Hepatic stellate cell (primary cell): ENCODE results near the gene TCERG1L.
"Not testable (repeated sequence)": the region's sequence is repeated elsewhere in the genome, so short reads cannot be mapped to it uniquely, and the experiment has no call there.

Experiments
- DNase-seq: peaks from one replicate; pipeline ENCODE4 v3.0.0; 2011; ENCODE audit warnings: low spot score

The TCERG1L gene

DNA sequence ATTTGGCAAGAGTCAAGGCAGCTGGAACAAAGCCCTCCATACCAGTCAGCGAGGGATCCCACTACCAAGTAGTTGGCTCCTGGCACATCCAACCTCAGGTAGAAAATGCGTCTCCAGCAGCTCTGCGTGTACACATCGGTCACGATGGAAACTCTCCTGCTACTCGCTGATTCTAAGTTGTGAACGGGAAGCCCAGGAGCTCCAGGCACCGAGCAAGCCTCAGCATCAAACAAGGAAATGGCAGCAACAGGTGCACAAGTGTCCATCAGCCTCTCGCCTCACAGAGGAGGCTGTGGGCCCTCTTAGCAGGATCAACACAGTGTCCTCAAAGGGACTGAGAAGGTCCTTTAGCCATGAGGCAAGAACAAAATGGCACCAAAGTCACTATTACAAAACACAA is 127.0 kb downstream of the TCERG1L start:
- no peak for DNase-seq

GRCh38 chr10:131183546-131184045 is 127.9 kb downstream of the TCERG1L start:
- no peak for DNase-seq

DNA sequence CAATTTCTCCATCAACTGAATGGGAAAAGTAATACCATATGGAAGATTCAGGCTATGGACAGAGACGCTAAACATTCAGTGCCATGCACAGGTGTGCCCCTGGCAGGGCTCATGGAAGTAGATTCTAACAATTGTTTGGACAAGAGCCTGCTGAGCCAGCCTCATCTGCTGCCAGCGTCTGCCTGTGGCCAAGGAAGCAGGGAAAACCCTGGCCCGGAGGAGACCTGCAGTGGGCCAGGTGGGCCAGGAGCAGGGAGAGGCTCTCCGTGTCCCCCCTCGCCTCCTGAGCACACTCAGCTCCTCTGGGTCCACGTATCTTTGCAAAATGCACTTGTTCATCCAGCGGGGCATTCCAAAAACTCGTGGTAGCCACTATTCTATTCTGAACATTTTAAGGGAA is 130.1 kb downstream of the TCERG1L start:
- DNase-seq = no peak

DNA sequence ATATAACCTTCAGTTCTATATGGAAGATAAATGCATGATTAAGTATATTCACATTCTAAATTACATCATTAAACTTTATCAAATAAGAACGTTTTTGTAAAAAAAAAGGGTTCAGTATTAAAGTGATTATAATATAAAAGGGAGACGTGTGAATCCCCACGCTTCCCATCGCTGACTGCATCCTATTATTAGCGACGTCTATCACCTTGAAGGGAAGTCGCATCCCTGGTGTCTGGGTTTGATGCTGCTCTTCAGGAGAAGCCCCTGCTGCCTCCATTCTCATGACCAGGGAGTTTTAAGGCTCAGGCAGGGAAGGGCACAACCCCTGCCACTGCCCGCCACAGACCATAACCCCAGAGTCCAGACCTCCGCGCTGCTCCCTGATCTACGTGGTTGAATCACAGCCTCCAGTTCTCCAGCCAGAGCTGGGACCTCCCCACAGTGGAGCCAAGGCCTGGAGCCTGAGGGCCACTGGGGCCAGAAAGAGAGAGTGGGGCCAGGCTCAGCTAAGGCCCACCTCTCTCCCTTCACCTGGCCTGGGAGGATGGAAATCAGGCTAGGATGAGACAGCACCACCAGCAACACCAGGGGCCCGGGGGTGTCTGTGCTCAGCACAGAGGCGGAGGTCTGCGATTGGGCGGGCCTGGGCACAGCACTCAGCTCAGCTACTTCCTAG is 130.6 kb downstream of the TCERG1L start:
- DNase-seq = no peak

DNA sequence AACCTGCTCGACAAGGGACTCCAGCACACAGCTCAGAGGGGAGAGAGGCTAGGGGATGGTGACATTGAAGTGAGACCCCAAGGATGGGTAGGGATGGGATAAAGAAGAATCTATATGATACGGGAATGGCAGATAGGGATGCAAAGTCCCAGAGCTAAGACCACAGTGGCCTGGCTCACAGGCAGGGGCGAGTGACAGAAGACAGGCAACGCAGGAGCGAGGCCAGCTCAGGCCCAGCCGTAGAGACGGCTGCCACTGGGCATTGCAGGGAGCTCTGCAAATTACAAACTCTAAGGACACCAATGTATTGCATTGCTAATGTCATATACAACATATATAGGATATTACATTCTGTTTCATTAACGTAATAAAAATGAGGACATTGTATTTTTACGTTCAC is 131.4 kb downstream of the TCERG1L start:
- DNase-seq = no peak

- DNase-seq = no peak
These were observed 132.2 kb downstream of the TCERG1L start for GRCh38 chr10:131179361-131179760.

- no peak for DNase-seq
These were observed 132.8 kb downstream of the TCERG1L start for GRCh38 chr10:131178521-131179331.

DNA sequence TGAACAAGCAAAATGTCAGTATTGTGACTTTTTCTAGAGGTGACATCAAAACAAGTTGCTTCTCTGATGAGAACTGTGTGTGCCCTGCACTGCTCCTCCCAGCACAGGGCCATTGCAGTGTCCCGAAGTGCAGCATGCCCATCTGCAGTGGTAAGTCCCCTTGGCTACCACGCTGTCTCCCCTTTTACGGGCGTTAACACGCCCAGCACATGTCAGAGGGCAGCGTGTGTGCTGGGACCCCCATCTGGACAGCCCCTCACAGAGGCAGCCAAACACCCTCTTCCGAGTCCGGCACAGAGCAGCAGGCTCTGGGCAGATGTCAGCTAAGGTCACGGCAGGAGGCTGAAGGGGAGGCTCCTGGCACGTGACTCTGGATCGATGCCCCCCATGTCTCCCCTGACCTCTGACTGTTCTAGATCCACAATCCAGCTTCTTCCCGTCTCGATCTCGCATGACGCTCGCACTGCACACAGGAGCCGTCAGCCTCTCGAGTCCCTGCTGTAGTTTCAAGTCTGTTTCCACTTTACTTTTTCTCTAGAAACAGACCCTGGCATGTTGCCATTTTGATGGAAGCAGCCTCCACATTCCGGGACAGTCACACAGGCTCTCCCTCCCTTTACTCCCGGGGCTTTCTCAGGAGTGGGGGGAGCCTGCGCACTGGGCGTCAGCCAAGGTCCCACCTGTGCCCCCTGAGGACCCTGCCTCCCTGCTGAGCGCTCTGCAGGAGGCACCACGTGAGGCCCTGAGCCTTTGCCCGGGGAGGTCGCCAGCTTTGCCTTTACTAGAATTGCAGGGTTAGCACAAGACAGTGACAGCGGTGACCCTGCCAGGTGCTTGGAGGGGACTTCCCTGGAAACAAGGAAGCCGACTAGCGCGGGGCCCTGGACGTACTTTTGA is 133.8 kb downstream of the TCERG1L start:
- no peak for DNase-seq

- no peak for DNase-seq
These were observed 134.6 kb downstream of the TCERG1L start for GRCh38 chr10:131176907-131177306.

DNA sequence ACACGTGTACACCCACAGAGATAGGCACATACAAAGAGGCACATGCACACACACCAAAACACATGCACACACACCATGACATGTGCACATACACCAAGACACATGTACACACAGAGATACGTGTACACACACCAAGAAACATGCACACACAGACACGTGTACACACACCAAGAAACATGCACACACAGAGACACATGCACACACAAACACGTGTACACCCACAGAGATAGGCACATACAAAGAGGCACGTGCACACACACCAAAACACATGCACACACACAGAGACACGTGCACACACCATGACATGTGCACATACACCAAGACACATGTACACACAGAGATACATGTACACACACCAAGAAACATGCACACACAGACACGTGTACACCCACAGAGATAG is 135.2 kb downstream of the TCERG1L start:
- DNase-seq = not testable (repeated sequence)

DNA sequence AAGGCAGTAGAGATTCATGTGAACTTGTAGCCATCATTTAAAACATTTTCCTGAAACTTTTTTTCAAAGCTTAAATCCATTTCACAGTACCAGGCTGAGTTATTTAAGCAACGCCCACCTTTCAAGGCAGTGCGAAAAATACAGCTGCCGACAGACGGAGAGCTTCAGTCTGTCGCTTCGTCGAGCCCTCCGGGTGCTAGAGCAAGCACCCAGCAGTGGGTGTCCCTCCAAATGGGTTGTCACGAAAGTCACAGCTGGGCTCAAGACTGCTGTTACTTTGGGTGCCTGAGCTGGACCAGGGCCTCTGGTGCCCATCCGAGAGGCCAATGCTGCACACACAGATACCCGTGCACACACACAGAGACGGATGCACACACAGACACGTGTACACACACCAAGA is 135.6 kb downstream of the TCERG1L start:
- DNase-seq = no peak

DNA sequence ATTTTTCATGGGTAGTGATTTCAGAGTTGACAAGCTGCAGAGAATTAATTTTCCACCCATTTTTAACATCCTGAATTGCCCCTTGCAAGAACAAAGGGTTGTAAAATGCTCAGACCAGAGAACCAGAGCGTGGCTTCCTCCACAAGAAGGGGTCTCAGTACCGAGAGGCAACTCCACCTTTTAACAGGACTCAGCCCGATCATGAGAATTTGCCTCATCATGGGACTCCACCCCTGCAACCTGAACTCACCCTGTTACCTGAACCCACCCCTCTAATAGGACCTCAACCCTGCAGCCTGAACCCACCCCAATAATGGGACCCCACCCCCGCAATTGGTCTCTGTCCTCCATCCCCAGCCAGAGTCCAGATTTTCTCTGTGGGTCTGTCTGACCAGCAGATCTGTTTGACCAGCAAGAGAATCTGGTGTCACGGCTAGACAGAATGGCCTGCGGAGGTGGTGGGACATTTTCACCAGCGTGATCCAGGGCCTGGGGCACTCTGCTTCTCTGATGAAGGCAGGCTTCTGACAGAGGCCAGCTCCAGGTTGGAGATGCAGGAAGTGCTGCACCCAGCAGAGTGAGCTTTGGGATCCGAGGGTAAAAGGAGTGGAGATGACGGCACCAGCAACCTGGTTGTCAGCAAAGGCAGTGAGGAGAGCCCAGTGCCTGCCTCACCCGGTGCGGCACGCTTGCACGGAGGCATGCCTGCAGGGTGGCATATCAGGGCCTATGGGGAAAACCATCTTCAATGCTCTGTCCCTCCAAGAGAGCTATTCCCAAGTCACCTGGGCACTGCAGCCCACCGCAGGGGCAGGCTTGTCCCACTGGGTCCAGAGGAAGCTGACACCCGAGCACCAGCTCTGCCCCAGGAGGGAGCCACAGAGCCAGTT is 136.6 kb downstream of the TCERG1L start:
- no peak for DNase-seq

DNA sequence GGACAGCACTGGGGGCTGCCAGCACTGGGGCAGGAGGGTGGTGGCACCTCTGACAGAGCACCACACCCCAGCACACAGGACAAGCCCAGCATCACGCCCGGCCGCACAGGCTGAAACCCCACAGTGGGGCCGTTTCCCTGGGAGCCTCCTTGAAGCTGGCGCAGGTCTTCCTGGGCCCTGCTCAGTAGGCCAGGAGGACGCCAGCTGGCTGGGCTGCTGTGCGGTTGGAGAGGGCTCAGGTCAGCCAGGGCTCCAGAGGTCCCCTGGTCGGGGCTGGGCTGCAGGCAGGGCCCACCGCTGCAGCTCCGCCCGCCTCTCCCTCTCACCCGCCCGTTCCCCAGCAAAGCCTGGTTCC is 137.3 kb downstream of the TCERG1L start:
- no peak for DNase-seq

DNA sequence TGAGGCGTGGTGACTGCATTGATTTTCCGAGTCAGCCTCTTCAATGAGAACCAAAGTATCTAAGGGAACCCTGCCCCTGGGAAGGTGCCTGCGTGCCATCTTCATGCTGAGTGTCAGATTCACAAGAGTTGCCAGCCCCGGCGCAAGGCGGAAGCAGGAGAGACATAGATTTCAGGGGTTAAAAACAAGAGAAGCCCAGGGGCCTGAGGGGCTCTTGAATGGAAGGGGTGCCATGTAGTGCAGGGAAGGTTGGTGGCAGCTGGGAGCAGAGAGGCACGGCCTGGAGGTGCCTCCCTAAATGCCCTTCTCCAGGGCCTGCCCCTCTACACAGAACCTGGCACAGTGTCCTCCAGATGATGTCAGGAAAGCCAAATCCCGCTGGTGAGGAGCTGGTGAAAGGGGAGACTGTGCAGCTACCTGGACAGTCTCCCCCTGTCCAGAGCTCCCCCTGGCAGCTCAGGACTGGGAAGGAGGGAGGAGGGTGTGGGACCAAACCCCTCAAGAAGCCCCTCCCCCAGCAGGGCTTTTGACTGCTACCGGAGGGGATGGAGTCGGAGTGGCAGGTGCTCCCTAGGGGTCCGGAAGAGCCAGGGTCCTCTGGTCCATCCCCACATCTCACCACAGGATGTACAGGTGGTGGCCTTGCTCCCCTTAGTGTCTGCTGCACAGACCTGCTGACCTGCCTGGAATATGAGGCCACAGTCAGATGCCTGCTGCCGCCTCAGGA is 137.9 kb downstream of the TCERG1L start:
- no peak for DNase-seq

- DNase-seq = no peak
These were observed 139.1 kb downstream of the TCERG1L start for GRCh38 chr10:131172433-131172832.

DNA sequence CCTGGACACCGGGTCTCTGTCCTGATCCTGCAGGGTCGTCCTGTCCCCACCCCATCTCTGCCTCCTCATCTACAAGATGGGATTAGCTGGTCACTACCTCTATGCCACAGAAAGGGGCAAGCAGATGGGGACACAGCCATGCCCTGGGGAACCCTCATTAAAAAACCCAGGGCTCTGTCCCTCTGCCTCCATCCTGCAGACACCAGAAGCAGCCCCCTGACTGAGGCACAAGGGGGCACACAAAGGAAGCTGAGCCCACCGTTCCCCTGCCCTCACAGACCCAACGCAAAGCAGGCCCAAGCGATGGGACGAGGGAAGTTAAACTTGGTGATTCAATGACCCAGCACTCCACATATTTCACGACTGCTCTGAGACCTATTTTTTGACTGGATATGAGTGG is 142.4 kb downstream of the TCERG1L start:
- no peak for DNase-seq

DNA sequence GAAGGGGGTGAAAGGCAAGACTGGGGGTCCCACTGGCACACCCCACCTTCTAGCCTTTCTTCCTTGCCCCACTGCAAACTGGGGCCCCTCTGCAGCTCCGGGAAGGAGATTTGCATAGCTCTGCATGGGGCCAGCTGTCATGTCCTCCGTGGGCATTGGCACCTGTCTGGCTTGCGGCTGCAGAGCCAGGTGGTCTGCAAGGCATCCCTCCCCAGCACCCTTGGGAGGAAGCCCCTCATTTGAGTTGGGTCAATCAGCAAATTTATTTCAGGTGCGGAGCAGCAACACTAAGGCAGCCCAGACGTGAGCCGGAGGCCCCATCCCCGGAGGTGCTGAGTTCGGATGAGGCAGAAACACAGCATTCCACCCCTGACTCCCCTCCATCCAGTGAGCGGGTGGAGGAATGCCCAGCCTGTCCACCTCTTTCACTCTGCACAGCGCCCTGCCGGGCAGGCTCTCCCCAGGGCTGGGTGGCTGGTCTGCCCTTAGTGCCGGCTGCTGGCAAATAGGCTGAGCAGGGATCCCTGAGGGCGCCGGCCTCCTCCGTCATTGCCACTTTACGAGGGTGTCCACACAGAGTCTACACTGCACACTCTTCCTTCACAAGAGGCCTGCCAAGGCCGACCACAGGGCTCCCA is 143.2 kb downstream of the TCERG1L start:
- no peak for DNase-seq

DNA sequence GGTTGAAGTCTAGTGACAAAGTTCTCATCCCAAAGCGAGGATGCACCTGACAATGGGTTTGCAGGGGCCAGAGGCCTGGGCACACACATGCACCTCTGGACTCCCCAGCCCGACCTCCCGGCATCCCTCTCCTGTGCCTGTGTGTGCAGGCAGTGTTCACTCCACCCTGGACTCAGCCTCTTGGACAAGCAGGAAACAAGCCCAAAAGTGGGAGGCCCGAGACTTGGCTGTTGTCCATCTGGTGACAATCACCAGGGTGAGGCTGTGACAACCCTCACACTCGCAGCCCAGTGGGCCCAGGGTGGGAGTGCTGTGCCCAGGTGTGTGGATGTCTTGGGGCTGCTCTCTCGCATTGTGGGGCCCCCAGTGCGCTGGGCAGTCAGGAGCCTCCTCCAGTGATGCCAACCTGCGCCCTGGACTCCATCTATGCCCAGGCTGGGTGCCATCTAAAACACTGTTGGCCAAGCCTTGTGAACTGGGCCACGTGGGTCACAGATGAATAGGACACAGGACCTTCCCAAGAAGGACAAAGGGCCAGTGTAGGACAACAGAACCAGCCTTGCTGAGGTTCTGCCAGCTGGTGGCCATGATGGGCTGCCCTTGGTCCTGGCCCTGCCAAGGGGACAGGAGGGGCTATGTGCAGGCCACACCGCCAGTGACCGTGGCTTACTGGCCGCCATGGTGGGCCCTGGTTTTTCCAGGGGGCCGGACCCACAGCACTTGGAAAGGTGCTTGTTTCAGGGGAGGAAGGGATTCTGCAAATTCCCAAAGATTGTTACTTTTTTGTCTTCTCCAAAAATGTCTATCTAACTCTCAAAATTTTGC is 144.3 kb downstream of the TCERG1L start:
- DNase-seq = no peak

GRCh38 chr10:131166486-131166885 is 145.0 kb downstream of the TCERG1L start:
- no peak for DNase-seq
